K562 (cell line): ENCODE measurements around the gene ANAPC5. TPM values are rescaled to one million over a fixed set of nuclear protein-coding genes. Genes with fewer than 3 reads are reported as not detected.

ENCODE experiments used
- BDP1 ChIP-seq: IDR thresholded peaks from 3 replicates; pipeline ENCODE4 v1.6.1; 2011; ENCODE audit not compliant: insufficient read length, insufficient read depth
- CBX3 ChIP-seq, 2 experiments: IDR thresholded peaks; 1 replicate in 1 of 2; 2 replicates in 1 of 2; pipeline ENCODE4 v1.6.1; 2012; ENCODE audit warnings: inconsistent platforms in 2 of 2, low read length in 2 of 2, borderline replicate concordance in 1 of 2, control low read depth in 1 of 2
- CHD2 ChIP-seq: IDR thresholded peaks from 2 replicates; pipeline ENCODE4 v1.6.1; 2011; ENCODE audit warnings: low read depth, low read length
- CTBP1 ChIP-seq: fragments of 450-650 bp; IDR thresholded peaks from 2 replicates; pipeline ENCODE4 v1.6.1; 2016; ENCODE audit warnings: borderline replicate concordance
- CUX1 ChIP-seq: fragments of 200-800 bp; sonication (Bioruptor generic); IDR thresholded peaks from 2 replicates; pipeline ENCODE4 v1.6.1; 2016; ENCODE audit warnings: missing genetic modification characterization, missing compliant biosample characterization
- ETV1 ChIP-seq: fragments of 450-650 bp; conservative IDR thresholded peaks from 2 replicates; pipeline ENCODE4 v1.6.1; 2016; ENCODE audit warnings: missing genetic modification characterization, control low read depth, low read depth, missing compliant biosample characterization
- KAT7 ChIP-seq: sonication (generic); formaldehyde crosslinking; IDR thresholded peaks from 2 replicates; pipeline ENCODE4 v1.8.0; 2022; ENCODE audit warnings: missing genetic modification reagents, mild to moderate bottlenecking, borderline replicate concordance
- RBM15 ChIP-seq: fragments of 200-400 bp; formaldehyde crosslinking; IDR thresholded peaks from 2 replicates; pipeline ENCODE4 v1.6.1; 2018; ENCODE audit warnings: mild to moderate bottlenecking, low read length, moderate library complexity; ENCODE audit not compliant: insufficient read depth
- SETDB1 ChIP-seq: IDR thresholded peaks from one replicate; pipeline ENCODE4 v1.6.1; 2012; ENCODE audit warnings: low read length, control low read depth, inconsistent platforms
- SRSF7 ChIP-seq: fragments of 200-400 bp; formaldehyde crosslinking; optimal IDR thresholded peaks from 2 replicates; pipeline ENCODE3; 2017; ENCODE audit warnings: mild to moderate bottlenecking, low read depth, low read length
- TEAD1 ChIP-seq, 2 experiments: fragments of 450-650 bp in 1 of 2; sonication (generic) in 1 of 2; formaldehyde crosslinking; IDR thresholded peaks; 2 replicates each; pipeline versions ENCODE4 v1.4.0 to v1.8.0; 2020 to 2022; ENCODE audit warnings: mild to moderate bottlenecking in 2 of 2, missing genetic modification reagents in 1 of 2
- ZNF121 ChIP-seq: sonication (generic); formaldehyde crosslinking; conservative IDR thresholded peaks from 2 replicates; pipeline ENCODE4 v1.8.0; 2022; ENCODE audit warnings: missing genetic modification reagents
- ZNF24 ChIP-seq: fragments of 450-650 bp; IDR thresholded peaks from 2 replicates; pipeline ENCODE4 v1.6.1; 2016
- polyA plus RNA-seq, 8 experiments: library from polyadenylated mRNA; depleted of rRNA in 4 of 8; stranded (reverse) in 5 of 8; unstranded in 3 of 8; fragments of >200 nt; fragmentation: Nextera tagmentation in 2 of 8; fragmentation: Illumina TruSeq in 1 of 8; extraction: Ambion mirVana in 2 of 8; extraction: Trizol in 1 of 8; gene quantifications; 2 replicates each; pipeline versions ENCODE4 v1.2.1 to v1.2.3, GENCODE V29; 2011 to 2014; ENCODE audit warnings: inconsistent platforms in 1 of 8, missing spikeins in 1 of 8
- total RNA-seq, 7 experiments: library from RNA; depleted of rRNA in 6 of 7; stranded (reverse); fragments of >200 nt in 6 of 7; fragmentation: Illumina TruSeq in 2 of 7; extraction: Trizol in 2 of 7; gene quantifications; 2 replicates each; pipeline versions ENCODE4 v1.2.1 to v1.2.3, GENCODE V29; 2011 to 2021; ENCODE audit warnings: low replicate concordance in 1 of 7
- TF ChIP-seq, protein P1 (sequence below): IDR thresholded peaks from 3 replicates; pipeline ENCODE4 v1.6.1; 2011; ENCODE audit warnings: borderline replicate concordance, mild to moderate bottlenecking, moderate library complexity; ENCODE audit not compliant: insufficient read length; ENCODE audit errors: extremely low read depth
- TF ChIP-seq, protein P2 (sequence below): sonication (generic); formaldehyde crosslinking; IDR thresholded peaks from 2 replicates; pipeline ENCODE4 v1.8.0; 2022; ENCODE audit warnings: mild to moderate bottlenecking, missing genetic modification reagents, borderline replicate concordance

Gene ANAPC5
- total and polyA plus RNA-seq, 9 of the 15 experiments (the other 6 are each of a cell fraction or from before 2014, with no cell fraction given) = 136 to 315 (median 197) TPM

DNA sequence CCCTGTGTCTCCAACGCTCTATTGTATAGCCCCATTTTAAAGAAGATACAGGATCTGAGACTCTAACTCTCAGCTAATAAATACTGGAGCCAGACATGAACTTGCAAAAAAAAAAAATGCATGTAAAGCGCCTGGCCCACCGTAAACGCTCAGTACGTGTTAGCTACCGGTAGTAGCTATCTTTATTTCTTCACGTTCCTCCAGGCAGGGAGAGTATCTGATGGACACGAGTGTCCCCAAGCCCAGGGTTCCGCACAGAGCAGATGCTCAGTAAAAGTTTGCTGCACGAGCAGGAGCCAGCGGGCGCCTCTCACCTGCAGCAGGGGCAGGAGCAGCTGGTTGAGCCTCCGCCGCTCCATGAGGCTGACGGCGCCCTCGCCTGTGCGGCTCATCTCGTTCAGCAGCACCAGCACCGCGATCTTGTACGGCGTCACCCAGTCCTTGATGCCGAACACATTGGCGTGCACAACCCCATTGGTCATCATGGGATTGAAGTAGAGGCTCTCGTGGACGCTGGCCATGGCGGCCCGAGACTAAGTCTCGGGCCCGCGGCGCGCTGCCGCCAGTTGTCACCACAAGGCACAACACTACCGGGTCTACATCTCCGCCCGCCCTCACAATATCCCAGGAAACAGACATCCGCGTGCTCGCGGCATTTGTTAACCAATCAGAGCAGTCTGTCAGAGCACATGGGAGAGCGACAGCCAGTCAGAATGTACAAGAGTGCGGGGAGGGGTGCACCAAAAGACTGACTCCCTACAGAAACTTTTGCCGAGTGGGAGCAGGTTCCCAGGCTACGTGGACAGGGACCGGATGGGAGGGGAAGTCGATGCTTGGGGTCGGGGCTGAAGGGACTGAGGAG, at the start of gene ANAPC5 (continued):
- TF ChIP-seq CUX1 (CRISPR knock-in tag) (no peak), CHD2 (peak; percentile 89), BDP1 (no peak), RBM15 (no peak), TEAD1 (CRISPR knock-in tag; IDR thresholded peaks at IDR 0.05) (0 out of 4 replicates have a peak, but pooled peaks of 1 of the 2 experiments have one; percentile 34), CBX3 (IDR thresholded peaks at IDR 0.05; ENCODE audit: borderline replicate concordance in 1 of 2, low read length in 2 of 2) (peak in 1 of 2 experiments; percentile 85; a peak in 2 of 3 replicates), CTBP1 (no peak), ETV1 (tag) (peak; percentile 92), SETDB1 (no peak), KAT7 (CRISPR knock-in tag) (no peak; the same call in 1 of the 2 replicates), SRSF7 (no peak), ZNF121 (no peak), ZNF24 (peak; percentile 27; the same call in 1 of the 2 replicates)
- TF ChIP-seq, protein P1, sequence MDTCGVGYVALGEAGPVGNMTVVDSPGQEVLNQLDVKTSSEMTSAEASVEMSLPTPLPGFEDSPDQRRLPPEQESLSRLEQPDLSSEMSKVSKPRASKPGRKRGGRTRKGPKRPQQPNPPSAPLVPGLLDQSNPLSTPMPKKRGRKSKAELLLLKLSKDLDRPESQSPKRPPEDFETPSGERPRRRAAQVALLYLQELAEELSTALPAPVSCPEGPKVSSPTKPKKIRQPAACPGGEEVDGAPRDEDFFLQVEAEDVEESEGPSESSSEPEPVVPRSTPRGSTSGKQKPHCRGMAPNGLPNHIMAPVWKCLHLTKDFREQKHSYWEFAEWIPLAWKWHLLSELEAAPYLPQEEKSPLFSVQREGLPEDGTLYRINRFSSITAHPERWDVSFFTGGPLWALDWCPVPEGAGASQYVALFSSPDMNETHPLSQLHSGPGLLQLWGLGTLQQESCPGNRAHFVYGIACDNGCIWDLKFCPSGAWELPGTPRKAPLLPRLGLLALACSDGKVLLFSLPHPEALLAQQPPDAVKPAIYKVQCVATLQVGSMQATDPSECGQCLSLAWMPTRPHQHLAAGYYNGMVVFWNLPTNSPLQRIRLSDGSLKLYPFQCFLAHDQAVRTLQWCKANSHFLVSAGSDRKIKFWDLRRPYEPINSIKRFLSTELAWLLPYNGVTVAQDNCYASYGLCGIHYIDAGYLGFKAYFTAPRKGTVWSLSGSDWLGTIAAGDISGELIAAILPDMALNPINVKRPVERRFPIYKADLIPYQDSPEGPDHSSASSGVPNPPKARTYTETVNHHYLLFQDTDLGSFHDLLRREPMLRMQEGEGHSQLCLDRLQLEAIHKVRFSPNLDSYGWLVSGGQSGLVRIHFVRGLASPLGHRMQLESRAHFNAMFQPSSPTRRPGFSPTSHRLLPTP = no peak
- TF ChIP-seq, protein P2, sequence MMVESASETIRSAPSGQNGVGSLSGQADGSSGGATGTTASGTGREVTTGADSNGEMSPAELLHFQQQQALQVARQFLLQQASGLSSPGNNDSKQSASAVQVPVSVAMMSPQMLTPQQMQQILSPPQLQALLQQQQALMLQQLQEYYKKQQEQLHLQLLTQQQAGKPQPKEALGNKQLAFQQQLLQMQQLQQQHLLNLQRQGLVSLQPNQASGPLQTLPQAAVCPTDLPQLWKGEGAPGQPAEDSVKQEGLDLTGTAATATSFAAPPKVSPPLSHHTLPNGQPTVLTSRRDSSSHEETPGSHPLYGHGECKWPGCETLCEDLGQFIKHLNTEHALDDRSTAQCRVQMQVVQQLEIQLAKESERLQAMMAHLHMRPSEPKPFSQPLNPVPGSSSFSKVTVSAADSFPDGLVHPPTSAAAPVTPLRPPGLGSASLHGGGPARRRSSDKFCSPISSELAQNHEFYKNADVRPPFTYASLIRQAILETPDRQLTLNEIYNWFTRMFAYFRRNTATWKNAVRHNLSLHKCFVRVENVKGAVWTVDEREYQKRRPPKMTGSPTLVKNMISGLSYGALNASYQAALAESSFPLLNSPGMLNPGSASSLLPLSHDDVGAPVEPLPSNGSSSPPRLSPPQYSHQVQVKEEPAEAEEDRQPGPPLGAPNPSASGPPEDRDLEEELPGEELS (CRISPR knock-in tag) = peak; percentile 21; the same call in 1 of the 2 replicates
